ENCODE data around the gene AP5Z1.

AP5Z1 gene

DNA sequence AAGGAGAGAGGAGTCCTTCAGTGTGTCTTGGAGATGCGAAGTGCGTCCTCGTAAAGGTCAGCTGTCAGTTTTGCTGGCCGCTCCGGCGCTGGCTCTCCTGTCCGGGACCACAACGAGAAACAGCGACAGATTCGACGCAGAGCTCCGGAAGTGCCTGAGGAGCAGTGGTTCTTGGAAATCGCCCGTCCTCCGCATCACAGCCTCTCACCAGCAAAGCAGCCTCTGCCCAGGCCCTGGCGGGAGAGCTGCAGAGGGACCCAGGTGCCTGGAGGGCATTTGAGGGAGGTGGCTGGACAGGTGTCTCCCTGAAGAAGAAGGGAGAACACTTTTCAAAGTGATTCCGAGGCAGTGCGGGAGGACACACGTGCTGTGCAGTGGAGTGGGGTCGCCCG, 11.6 kb upstream of the AP5Z1 start:
- H3K4me3 ChIP-seq (ENCODE audit: low read depth in 1 of 2, low read length in 2 of 2): no peak overlapping the region
- no peaks in the 10 kb centered on the region for H3K79me2 ChIP-seq (ENCODE audit: insufficient read depth, low read length)
- TF ChIP-seq, protein P1, sequence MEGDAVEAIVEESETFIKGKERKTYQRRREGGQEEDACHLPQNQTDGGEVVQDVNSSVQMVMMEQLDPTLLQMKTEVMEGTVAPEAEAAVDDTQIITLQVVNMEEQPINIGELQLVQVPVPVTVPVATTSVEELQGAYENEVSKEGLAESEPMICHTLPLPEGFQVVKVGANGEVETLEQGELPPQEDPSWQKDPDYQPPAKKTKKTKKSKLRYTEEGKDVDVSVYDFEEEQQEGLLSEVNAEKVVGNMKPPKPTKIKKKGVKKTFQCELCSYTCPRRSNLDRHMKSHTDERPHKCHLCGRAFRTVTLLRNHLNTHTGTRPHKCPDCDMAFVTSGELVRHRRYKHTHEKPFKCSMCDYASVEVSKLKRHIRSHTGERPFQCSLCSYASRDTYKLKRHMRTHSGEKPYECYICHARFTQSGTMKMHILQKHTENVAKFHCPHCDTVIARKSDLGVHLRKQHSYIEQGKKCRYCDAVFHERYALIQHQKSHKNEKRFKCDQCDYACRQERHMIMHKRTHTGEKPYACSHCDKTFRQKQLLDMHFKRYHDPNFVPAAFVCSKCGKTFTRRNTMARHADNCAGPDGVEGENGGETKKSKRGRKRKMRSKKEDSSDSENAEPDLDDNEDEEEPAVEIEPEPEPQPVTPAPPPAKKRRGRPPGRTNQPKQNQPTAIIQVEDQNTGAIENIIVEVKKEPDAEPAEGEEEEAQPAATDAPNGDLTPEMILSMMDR (IDR thresholded peaks at IDR 0.05; ENCODE audit: borderline replicate concordance, extremely low read depth, low read length, poor library complexity, severe bottlenecking): no peak
- TF ChIP-seq EZH2 (IDR thresholded peaks at IDR 0.05; ENCODE audit: borderline replicate concordance, low read depth, low read length, severe bottlenecking): no peak
- no peak overlapping the region for H3K9ac ChIP-seq (ENCODE audit: low read depth, low read length)
- H4K20me1 ChIP-seq (ENCODE audit: insufficient read depth, low read length): peaks cover 29% of the 10 kb centered on the region; the same call in 1 of the 2 replicates
- H3K27ac ChIP-seq (ENCODE audit: low read length): no peak overlapping the region
- no peak for ATAC-seq (ENCODE audit: insufficient read depth, low read depth)
- no peaks in the 10 kb centered on the region for H3K27me3 ChIP-seq (ENCODE audit: insufficient read depth, low read length, poor library complexity)
- no peaks in the 10 kb centered on the region for H3K4me1 ChIP-seq (ENCODE audit: insufficient read depth, low read length)
- no peak overlapping the region for H3K4me2 ChIP-seq (ENCODE audit: insufficient read depth, low read length)
- no peak for DNase-seq
- peaks cover 74% of the 10 kb centered on the region for H3K36me3 ChIP-seq (ENCODE audit: insufficient read depth, low read length)
- no peaks in the 10 kb centered on the region for H3K9me3 ChIP-seq (ENCODE audit: insufficient read depth, low read length, severe bottlenecking)
- no peak overlapping the region for H2AFZ ChIP-seq (ENCODE audit: low read depth, low read length)

DNA sequence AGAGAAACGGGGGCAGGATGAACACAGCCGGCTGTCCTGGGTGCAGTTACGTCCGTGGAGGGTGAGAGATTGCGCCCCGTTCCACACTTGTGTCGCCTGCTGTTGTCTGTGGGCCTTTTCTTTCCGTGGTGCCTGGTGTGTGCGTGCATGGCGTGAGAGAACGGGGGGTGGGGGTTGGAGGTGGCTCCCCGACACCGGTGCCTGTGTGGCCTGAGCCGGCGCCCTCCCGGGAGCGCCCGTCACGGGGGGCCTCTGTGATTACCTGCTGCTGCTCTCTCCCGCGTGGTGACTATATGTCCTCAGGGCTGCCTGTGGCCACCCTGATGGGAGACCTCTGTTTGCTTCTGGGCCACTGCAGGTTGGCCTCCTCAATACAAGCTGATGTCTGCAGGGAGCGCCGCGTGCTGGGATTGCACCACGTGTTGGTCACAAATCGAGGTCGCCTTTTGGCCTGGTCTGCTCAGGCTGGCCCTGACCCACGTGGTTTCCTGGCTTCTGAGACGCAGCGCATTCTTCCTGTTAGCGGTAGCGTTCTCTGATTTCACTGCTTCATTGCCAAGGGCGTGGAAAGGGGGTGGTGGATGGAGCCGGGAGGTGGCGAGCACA, 10.9 kb upstream of the AP5Z1 start:
- Histone ChIP-seq H3K4me1 (ENCODE audit: insufficient read depth, low read length) (no peaks in the 10 kb centered on the region), H3K27ac (ENCODE audit: low read length) (no peak overlapping the region), H3K9me3 (ENCODE audit: insufficient read depth, low read length, severe bottlenecking) (no peaks in the 10 kb centered on the region), H3K9ac (ENCODE audit: low read depth, low read length) (no peak overlapping the region), H4K20me1 (ENCODE audit: insufficient read depth, low read length) (peaks cover 31% of the 10 kb centered on the region; the same call in 1 of the 2 replicates), H2AFZ (ENCODE audit: low read depth, low read length) (no peak overlapping the region), H3K27me3 (ENCODE audit: insufficient read depth, low read length, poor library complexity) (no peaks in the 10 kb centered on the region), H3K79me2 (ENCODE audit: insufficient read depth, low read length) (no peaks in the 10 kb centered on the region), H3K4me2 (ENCODE audit: insufficient read depth, low read length) (no peak overlapping the region), H3K4me3 (ENCODE audit: low read depth in 1 of 2, low read length in 2 of 2) (no peak overlapping the region), H3K36me3 (ENCODE audit: insufficient read depth, low read length) (peaks cover 68% of the 10 kb centered on the region)
- DNase-seq (no peak), ATAC-seq (ENCODE audit: insufficient read depth, low read depth) (no peak)
- TF ChIP-seq EZH2 (IDR thresholded peaks at IDR 0.05; ENCODE audit: borderline replicate concordance, low read depth, low read length, severe bottlenecking): no peak
- TF ChIP-seq, protein P1 (IDR thresholded peaks at IDR 0.05; ENCODE audit: borderline replicate concordance, extremely low read depth, low read length, poor library complexity, severe bottlenecking): no peak

DNA sequence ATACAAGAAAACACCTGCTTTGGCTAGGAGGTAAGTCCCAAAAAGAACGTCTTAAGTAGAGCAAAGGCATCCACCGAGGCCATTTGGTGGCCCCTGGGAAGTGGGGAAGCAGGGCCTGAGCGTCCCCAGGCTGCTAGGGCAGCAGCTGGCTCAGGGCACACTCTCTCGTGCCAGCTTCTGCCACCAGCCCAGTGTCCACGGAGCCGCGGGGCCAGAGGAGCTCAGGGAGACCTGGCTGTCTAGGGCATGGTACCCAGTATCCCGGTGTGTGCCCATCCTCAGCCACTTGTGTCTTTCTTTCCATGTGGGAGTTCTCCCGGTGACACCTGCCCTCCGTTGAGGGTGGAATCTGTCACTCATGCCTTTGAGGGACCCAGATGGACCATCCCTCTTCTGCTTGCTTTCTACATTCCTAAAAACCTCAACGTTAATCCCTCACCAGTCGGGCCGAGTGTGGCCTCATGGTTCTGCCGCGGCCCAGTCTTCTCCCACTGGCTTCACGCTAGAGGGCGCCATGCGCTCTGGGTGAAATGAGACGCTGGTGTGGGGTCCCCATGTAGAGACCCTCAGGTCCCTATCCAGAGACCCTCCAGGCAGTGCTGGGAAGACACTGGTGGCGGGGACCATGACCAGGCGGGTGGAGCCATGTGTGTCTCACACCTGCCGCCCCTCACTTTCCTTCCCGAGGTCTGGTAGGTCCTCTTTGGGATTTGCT, 9.5 kb upstream of the AP5Z1 start:
- H3K4me2 ChIP-seq (ENCODE audit: insufficient read depth, low read length): no peak overlapping the region
- peaks cover 56% of the 10 kb centered on the region for H3K36me3 ChIP-seq (ENCODE audit: insufficient read depth, low read length)
- H3K79me2 ChIP-seq (ENCODE audit: insufficient read depth, low read length): no peaks in the 10 kb centered on the region
- peaks cover 31% of the 10 kb centered on the region; the same call in 1 of the 2 replicates for H4K20me1 ChIP-seq (ENCODE audit: insufficient read depth, low read length)
- TF ChIP-seq, protein P1 (IDR thresholded peaks at IDR 0.05; ENCODE audit: borderline replicate concordance, extremely low read depth, low read length, poor library complexity, severe bottlenecking): no peak
- no peak for TF ChIP-seq EZH2 (IDR thresholded peaks at IDR 0.05; ENCODE audit: borderline replicate concordance, low read depth, low read length, severe bottlenecking)
- no peak overlapping the region for H3K9ac ChIP-seq (ENCODE audit: low read depth, low read length)
- H3K4me3 ChIP-seq (ENCODE audit: low read depth in 1 of 2, low read length in 2 of 2): no peak overlapping the region
- no peaks in the 10 kb centered on the region for H3K4me1 ChIP-seq (ENCODE audit: insufficient read depth, low read length)
- H3K27ac ChIP-seq (ENCODE audit: low read length): no peak overlapping the region
- DNase-seq (no peak), ATAC-seq (ENCODE audit: insufficient read depth, low read depth) (no peak)
- H2AFZ ChIP-seq (ENCODE audit: low read depth, low read length): no peak overlapping the region
- H3K27me3 ChIP-seq (ENCODE audit: insufficient read depth, low read length, poor library complexity): no peaks in the 10 kb centered on the region
- H3K9me3 ChIP-seq (ENCODE audit: insufficient read depth, low read length, severe bottlenecking): no peaks in the 10 kb centered on the region

Measured in DND-41 (cell line).